MCF 10A (cell line): ENCODE data around the gene HMG20A. TPM values are rescaled to one million over a fixed set of nuclear protein-coding genes. Genes with fewer than 3 reads are reported as not detected.

ENCODE experiments used
- BruUV-seq: library from RNA; stranded (reverse); fragments of 400-500 nt; replicated peaks from 2 replicates; lab custom pipeline; 2021; lab: Mats Ljungman, UMichigan
- CTCF ChIA-PET: fragments of 300-600 bp; sonication (Branson Sonifier 250); formaldehyde crosslinking; extraction: SDS; loops from one replicate; lab custom pipeline; 2021; ENCODE audit warnings: antibody characterized with exemption, inconsistent platforms; lab: Yijun Ruan, JAX
- POLR2A ChIA-PET: fragments of 300-600, 350-650 bp; sonication (Branson Sonifier 250); formaldehyde crosslinking; extraction: SDS; loops from one replicate; lab custom pipeline; 2020; ENCODE audit warnings: antibody characterized with exemption, inconsistent platforms; lab: Yijun Ruan, JAX
- DNase-seq: peaks from one replicate; pipeline ENCODE4 v3.0.0-alpha.2; 2018; ENCODE audit not compliant: unreplicated experiment
- H3K27ac Mint-ChIP-seq: one replicate; pipeline ENCODE4 v1.8.0; 2022; ENCODE audit warnings: mild to moderate bottlenecking, low read depth, mixed read lengths; ENCODE audit not compliant: unreplicated experiment
- H3K27me3 Mint-ChIP-seq: one replicate; pipeline ENCODE4 v1.8.0; 2022; ENCODE audit warnings: mixed read lengths; ENCODE audit not compliant: insufficient read depth, unreplicated experiment
- H3K36me3 Mint-ChIP-seq: one replicate; pipeline ENCODE4 v1.8.0; 2022; ENCODE audit warnings: mild to moderate bottlenecking, moderate library complexity, mixed read lengths; ENCODE audit not compliant: insufficient read depth, unreplicated experiment
- H3K4me1 Mint-ChIP-seq: one replicate; pipeline ENCODE4 v1.8.0; 2022; ENCODE audit warnings: mixed read lengths; ENCODE audit not compliant: insufficient read depth, unreplicated experiment
- H3K4me3 Mint-ChIP-seq: one replicate; pipeline ENCODE4 v1.8.0; 2022; ENCODE audit warnings: mild to moderate bottlenecking, moderate library complexity, mixed read lengths; ENCODE audit not compliant: unreplicated experiment
- H3K9me3 Mint-ChIP-seq: one replicate; pipeline ENCODE4 v1.8.0; 2022; ENCODE audit warnings: mixed read lengths; ENCODE audit not compliant: unreplicated experiment
- intact Hi-C: fragments of 100-400 bp; cut with micrococcal nuclease; formaldehyde crosslinking; loops from 2 replicates; pipeline ENCODE4 v1.14.1; 2022
- total RNA-seq: library from RNA; stranded (reverse); gene quantifications from 2 replicates; pipeline ENCODE4 v1.2.3, GENCODE V29; 2022
- TF ChIP-seq, protein P1 (sequence below): fragments of 200-600 bp; IDR thresholded peaks from one replicate; pipeline ENCODE4 v1.8.0; 2022; ENCODE audit warnings: antibody characterized with exemption, mild to moderate bottlenecking; ENCODE audit not compliant: unreplicated experiment

Gene HMG20A
- total RNA-seq, 1 experiment from 2014 or later: 39.7 TPM

DNA sequence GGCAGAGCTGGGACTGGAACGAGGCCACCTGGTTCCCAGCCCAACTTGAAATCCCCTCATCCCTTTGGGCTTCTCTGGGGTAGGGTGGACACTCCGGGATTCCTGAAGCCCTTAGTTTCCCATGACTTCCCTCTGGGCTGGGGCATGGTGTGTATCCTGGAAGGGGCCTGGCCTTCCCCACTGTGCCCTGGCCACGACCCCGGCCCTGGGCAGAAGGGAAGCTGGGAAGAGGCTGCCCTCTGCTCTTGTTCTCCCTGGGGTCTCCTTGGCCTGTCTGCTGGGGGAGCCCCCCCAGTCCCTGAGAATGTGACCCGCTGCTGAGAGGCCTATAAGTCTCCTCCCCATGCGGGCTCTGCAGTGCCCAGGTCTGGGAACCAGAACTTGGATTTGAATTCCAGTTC lies 107.1 kb downstream of the HMG20A start:
- no peak for DNase-seq
- Mint-ChIP-seq H3K27me3 (no peaks in the 10 kb centered on the region), H3K4me3 (no peak overlapping the region), H3K36me3 (no peaks in the 10 kb centered on the region), H3K9me3 (no peaks in the 10 kb centered on the region), H3K4me1 (no peaks in the 10 kb centered on the region), H3K27ac (no peak overlapping the region)
- BruUV-seq: no TSS peak
- intact Hi-C loops: no loop called here
- ChIA-PET CTCF (interaction anchor here (1.3 to 2.6 kb wide), 2 partner anchors 15 to 30 kb away, joined by 5 to 13 read pairs; no protein-coding TSS in a partner anchor), POLR2A (no interaction called here)
- TF ChIP-seq, protein P1, sequence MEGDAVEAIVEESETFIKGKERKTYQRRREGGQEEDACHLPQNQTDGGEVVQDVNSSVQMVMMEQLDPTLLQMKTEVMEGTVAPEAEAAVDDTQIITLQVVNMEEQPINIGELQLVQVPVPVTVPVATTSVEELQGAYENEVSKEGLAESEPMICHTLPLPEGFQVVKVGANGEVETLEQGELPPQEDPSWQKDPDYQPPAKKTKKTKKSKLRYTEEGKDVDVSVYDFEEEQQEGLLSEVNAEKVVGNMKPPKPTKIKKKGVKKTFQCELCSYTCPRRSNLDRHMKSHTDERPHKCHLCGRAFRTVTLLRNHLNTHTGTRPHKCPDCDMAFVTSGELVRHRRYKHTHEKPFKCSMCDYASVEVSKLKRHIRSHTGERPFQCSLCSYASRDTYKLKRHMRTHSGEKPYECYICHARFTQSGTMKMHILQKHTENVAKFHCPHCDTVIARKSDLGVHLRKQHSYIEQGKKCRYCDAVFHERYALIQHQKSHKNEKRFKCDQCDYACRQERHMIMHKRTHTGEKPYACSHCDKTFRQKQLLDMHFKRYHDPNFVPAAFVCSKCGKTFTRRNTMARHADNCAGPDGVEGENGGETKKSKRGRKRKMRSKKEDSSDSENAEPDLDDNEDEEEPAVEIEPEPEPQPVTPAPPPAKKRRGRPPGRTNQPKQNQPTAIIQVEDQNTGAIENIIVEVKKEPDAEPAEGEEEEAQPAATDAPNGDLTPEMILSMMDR: no peak

DNA sequence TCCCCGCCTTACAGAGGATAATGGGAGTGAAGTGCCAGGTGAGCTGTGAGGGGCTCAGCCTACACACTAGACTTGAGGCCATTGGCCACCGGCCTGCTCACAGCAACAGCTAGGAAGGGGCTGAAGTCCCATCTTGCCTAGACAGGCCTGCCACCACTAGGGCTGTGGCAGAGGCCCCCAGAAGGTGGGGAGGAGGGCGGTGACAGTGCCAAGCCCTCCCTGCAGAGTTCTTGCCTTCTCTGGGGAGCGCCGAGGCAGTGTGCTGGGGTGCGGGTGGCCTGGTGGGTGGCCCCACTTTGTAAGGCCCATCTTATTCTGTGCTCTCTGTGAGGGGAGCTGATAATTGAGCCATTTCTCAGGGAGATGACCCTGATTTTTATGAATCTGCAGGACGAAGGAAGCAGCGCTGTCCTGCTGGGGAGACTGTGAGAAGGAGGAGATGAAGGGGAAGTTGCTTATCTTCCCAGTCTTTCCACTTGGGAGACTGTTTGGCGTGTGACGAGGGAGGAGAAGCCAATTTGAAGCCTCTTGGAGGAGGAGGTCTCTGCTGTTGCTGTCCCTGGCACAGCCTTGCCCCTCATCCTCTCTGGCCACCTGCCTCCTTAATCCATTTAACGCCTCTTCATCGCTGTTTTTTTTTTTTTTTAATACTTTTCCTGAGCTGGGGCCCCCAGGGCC lies 107.7 kb downstream of the HMG20A start:
- Mint-ChIP-seq H3K9me3 (no peaks in the 10 kb centered on the region), H3K27ac (no peak overlapping the region), H3K36me3 (no peaks in the 10 kb centered on the region), H3K4me1 (no peaks in the 10 kb centered on the region), H3K27me3 (no peaks in the 10 kb centered on the region), H3K4me3 (no peak overlapping the region)
- BruUV-seq: no TSS peak
- TF ChIP-seq, protein P1: no peak
- intact Hi-C loops: no loop called here
- ChIA-PET POLR2A (no interaction called here), CTCF (interaction anchor here (0.6 to 2.6 kb wide), 5 partner anchors 15 to 420 kb away, joined by 3 to 13 read pairs (median 4); no protein-coding TSS in a partner anchor)
- no peak for DNase-seq

DNA sequence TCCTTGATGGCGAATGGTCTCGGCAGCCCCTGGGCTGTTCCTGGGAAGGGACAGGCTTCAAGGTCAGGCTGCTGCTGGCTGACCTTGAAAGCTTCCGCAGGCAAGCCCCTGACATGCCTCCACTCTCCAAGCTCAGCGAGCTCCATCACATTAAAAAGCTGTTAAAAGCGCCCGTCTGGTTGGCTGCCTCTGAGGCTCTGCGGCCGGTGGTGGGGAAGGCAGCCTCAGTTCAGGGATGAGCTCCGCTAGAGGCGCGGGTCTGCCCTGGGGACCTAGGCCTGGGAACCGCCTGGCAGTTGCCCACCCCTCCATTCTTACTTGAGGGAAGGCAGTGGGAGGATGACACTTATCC lies 108.3 kb downstream of the HMG20A start:
- TF ChIP-seq, protein P1: no peak
- Mint-ChIP-seq H3K9me3 (no peaks in the 10 kb centered on the region), H3K36me3 (no peaks in the 10 kb centered on the region), H3K4me3 (no peak overlapping the region), H3K4me1 (no peaks in the 10 kb centered on the region), H3K27me3 (no peaks in the 10 kb centered on the region), H3K27ac (no peak overlapping the region)
- intact Hi-C loops: no loop called here
- no peak for DNase-seq
- ChIA-PET POLR2A (no interaction called here), CTCF (interaction anchor here (0.6 to 2.6 kb wide), 5 partner anchors 14 to 420 kb away, joined by 3 to 13 read pairs (median 4); no protein-coding TSS in a partner anchor)
- no TSS peak for BruUV-seq

DNA sequence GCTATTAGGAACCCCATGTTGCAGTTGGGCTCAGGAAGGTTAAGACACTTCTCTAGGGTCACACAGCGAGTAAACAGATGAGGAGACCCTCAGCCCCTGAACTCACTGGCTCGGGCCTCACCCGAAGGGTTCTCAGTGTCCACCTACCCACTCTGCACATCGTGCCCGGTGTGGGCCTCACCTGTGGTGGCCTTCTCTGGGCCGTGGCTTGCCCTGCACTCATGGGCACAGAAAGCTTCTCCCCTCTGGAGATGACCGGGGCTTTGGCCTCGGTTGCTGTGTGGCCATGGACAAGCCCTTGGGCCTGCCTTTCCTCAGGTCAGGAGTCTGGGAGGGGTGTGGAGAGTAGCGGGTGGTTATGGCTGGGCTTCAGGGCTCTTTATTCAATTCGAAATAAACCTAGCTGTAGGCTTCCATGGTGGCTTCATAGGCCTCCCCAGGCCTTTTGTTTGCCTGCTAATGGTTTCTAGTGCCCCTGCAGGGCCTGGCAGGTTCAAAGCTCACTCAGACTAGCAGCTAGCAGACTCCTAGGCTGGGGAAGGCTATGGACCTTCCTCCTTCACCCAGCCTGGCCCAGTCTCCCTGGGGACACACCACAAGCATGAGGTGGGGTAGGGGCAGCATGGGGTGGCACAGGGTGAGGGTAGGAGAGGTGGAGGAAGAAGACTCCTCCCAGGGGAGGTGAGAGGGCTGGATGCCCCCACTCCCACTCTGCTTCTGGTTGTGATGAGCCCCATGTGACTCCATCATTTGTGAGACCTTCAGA lies 108.9 kb downstream of the HMG20A start:
- H3K9me3 Mint-ChIP-seq: no peaks in the 10 kb centered on the region
- H3K4me3 Mint-ChIP-seq: no peak overlapping the region
- H3K4me1 Mint-ChIP-seq: no peaks in the 10 kb centered on the region
- no peaks in the 10 kb centered on the region for H3K27me3 Mint-ChIP-seq
- BruUV-seq: no TSS peak
- no peak overlapping the region for H3K27ac Mint-ChIP-seq
- ChIA-PET CTCF (interaction anchor here (0.6 to 2.6 kb wide), 3 partner anchors 13 to 421 kb away, joined by 3 to 13 read pairs (median 3); no protein-coding TSS in a partner anchor), POLR2A (interaction anchor here (0.5 kb wide), 1 partner anchor 448 kb away, joined by 4 read pairs; no protein-coding TSS in a partner anchor)
- intact Hi-C loops: no loop called here
- no peak for DNase-seq
- TF ChIP-seq, protein P1: no peak
- no peaks in the 10 kb centered on the region for H3K36me3 Mint-ChIP-seq
